HUES48 (cell line): Measurements from ENCODE around the gene IRS1.
A peak's percentile ranks its signal among the peaks of the same experiment; 100 is the strongest.
"Not testable (repeated sequence)": the region's sequence is repeated elsewhere in the genome, so short reads cannot be mapped to it uniquely, and the experiment has no call there.

Source experiments
- H3K27ac ChIP-seq: one replicate; pipeline ENCODE4 v1.7.0; 2013; ENCODE audit warnings: low read depth, low read length, inconsistent platforms
- H3K27me3 ChIP-seq: 2 replicates; pipeline ENCODE4 v1.6.1; 2013; ENCODE audit warnings: mild to moderate bottlenecking, low read length; ENCODE audit not compliant: control insufficient read depth, insufficient read depth
- H3K36me3 ChIP-seq: 2 replicates; pipeline ENCODE4 v1.6.1; 2013; ENCODE audit warnings: low read length; ENCODE audit not compliant: control insufficient read depth, insufficient read depth
- H3K4me1 ChIP-seq: 2 replicates; pipeline ENCODE4 v1.6.1; 2013; ENCODE audit warnings: mild to moderate bottlenecking, low read length; ENCODE audit not compliant: control insufficient read depth, insufficient read depth
- H3K4me3 ChIP-seq: 2 replicates; pipeline ENCODE4 v1.5.1; 2013; ENCODE audit warnings: mild to moderate bottlenecking, low read depth, low read length
- H3K9ac ChIP-seq: 2 replicates; pipeline ENCODE4 v1.6.1; 2013; ENCODE audit warnings: mild to moderate bottlenecking, low read depth, low read length, moderate library complexity
- H3K9me3 ChIP-seq: 2 replicates; pipeline ENCODE4 v1.6.1; 2013; ENCODE audit warnings: low read length; ENCODE audit not compliant: control insufficient read depth, insufficient read depth

Gene IRS1, protein sequence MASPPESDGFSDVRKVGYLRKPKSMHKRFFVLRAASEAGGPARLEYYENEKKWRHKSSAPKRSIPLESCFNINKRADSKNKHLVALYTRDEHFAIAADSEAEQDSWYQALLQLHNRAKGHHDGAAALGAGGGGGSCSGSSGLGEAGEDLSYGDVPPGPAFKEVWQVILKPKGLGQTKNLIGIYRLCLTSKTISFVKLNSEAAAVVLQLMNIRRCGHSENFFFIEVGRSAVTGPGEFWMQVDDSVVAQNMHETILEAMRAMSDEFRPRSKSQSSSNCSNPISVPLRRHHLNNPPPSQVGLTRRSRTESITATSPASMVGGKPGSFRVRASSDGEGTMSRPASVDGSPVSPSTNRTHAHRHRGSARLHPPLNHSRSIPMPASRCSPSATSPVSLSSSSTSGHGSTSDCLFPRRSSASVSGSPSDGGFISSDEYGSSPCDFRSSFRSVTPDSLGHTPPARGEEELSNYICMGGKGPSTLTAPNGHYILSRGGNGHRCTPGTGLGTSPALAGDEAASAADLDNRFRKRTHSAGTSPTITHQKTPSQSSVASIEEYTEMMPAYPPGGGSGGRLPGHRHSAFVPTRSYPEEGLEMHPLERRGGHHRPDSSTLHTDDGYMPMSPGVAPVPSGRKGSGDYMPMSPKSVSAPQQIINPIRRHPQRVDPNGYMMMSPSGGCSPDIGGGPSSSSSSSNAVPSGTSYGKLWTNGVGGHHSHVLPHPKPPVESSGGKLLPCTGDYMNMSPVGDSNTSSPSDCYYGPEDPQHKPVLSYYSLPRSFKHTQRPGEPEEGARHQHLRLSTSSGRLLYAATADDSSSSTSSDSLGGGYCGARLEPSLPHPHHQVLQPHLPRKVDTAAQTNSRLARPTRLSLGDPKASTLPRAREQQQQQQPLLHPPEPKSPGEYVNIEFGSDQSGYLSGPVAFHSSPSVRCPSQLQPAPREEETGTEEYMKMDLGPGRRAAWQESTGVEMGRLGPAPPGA (N-terminal part only)

DNA sequence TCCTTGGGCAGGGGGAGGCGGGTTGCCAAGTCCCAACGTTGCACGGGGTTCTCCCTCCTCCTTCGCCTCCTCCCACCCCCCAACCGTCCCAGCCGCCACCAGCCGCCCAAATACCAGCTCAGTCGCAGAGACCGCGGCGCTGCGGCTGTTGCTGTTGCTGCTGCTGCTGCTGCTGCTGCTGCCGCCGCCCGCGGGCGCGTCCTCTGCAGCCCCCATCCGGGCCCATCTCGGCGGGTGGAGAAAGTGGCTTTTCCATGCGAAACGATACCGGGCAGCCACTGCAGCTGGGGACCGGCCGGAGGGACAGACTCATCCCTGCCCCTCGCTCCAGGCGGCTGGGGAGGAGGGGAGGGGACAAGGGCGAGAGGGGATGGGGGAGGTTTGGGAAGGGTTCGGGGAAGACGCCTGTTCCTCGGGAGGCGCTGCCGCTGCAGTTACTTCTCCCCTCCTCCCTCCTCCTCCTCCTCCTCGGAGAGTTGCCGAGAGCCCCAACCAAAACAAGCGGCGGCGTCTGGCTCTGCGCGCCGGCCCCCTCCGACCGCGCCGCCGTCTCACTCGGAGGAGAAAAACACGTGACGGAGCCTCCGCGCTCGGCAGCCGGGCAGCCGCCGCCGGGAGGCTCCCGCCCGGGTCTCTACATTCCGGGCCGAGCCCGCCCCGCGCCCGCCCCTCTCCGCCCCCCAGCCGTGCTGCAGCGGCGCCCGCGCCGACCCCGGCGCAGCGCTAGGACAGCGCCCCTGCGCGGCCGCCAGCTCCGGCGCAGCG is at the start of gene IRS1:
Gene IRS1, minus strand, starts transcription at position 610 of the 765 bp plus-strand sequence. CDS start 1,082 bp downstream, outside the sequence.
- no peaks in the 10 kb centered on the region for H3K27me3 ChIP-seq
- H3K4me1 ChIP-seq: peaks cover 16% of the 10 kb centered on the region; the same call in 1 of the 2 replicates
- H3K36me3 ChIP-seq: peaks cover 30% of the 10 kb centered on the region
- peak within 1 kb of the TSS; percentile 84 for H3K4me3 ChIP-seq
- peak within 1 kb of the TSS; percentile 41 for H3K9ac ChIP-seq
- no peaks in the 10 kb centered on the region for H3K9me3 ChIP-seq
- peak within 1 kb of the TSS; percentile 83 for H3K27ac ChIP-seq

DNA sequence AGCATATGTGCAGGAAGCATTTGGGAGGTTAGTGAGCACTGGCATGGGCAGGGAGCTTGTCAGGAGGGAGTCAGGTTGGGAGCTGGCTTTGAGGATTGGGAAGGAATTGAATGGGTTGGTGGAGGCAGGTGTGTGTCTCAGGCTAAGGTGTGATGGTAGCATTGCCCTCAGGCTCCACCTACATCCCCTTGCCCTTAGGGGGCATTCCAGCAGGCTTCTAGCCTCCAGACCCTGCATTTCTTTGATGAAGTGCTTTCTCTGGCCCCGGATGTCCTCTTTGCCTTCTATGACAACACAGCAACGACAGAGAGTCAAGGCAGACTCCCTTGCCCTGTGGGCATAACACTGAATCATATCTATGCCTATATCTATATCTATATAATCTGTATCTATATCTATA is 49.7 kb upstream of the IRS1 start:
- H3K27me3 ChIP-seq: no peaks in the 10 kb centered on the region
- no peak overlapping the region for H3K4me3 ChIP-seq
- no peak overlapping the region for H3K9ac ChIP-seq
- H3K36me3 ChIP-seq: no peaks in the 10 kb centered on the region
- no peaks in the 10 kb centered on the region for H3K9me3 ChIP-seq
- no peak overlapping the region for H3K27ac ChIP-seq
- H3K4me1 ChIP-seq: no peaks in the 10 kb centered on the region

DNA sequence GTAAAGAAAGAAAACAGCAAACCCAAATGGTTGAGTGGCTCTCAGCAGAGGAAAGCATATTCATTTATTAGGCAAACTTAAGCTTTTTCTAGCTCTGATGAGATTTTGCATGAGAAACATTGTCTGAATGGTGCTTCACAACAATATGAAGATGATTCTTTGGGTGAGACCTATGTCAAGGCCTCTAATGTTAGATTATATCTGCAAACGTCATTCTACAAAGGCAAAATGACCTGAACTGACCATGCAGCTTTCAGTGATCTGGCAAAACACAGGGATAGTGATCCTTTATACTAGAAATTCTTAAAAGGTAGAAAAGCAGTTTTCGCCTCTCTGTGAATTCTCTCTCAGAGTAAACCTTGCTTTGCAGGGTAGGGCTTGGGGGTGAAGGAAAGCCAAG is 47.9 kb upstream of the IRS1 start:
- Histone ChIP-seq H3K4me3 (no peak overlapping the region), H3K9ac (no peak overlapping the region), H3K4me1 (no peaks in the 10 kb centered on the region), H3K9me3 (no peaks in the 10 kb centered on the region), H3K27me3 (no peaks in the 10 kb centered on the region), H3K27ac (no peak overlapping the region), H3K36me3 (no peaks in the 10 kb centered on the region)

DNA sequence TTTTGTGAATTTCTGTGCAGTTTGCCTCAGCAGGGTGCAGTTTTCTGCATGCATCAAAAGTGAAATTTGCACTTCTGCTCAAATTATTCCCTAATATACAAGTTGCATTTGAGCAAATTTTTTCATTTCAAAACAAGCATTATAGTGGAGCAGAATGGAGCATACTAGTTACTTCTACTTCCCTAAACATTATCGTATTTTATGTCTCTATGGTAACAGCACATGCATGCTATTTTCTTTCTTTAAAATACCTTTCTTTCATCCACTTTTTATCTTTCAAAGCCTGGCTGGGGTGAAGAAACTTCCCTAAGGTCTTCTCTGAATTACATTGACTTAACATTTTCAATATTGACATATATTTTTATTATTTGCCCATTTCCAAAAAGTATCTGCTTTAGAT is 47.5 kb upstream of the IRS1 start:
- H3K36me3 ChIP-seq: no peaks in the 10 kb centered on the region
- no peaks in the 10 kb centered on the region for H3K9me3 ChIP-seq
- no peak overlapping the region for H3K27ac ChIP-seq
- H3K4me3 ChIP-seq: no peak overlapping the region
- H3K4me1 ChIP-seq: no peaks in the 10 kb centered on the region
- H3K9ac ChIP-seq: no peak overlapping the region
- no peaks in the 10 kb centered on the region for H3K27me3 ChIP-seq

DNA sequence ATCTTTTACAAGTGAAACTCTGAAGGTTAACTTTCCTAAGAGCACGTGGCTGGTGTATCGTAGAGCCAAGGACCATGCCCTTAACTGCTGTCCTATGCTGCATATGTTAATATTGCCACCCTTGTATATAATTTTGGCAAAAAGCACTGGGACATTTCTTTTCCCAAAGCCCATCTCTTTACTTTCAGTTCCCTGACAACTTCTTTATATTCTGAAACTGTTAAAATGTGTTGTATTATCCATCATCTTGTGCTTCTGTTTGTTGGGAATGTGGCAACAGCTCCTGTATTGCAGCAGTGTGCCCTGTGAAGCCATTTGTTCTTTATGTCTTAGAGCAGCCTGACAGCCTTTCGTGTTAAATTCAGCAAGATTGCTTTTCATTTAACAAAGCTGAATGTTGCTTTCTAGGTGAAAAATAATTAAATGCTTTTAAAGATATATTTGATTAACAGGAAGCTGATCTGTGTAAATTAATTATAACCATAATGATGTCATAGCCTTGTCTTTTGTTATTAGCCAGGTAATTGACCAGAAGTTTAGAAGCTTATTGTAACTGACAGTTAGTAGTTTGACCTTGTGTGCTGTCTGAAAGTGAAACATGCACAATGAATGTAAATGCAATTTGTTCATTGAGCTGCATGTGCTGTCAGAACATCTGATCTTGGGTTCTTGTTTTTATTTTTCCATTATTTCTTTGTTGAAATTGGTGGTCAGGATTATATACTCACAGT is 45.9 kb upstream of the IRS1 start:
- Histone ChIP-seq H3K4me3 (no peak overlapping the region), H3K4me1 (no peaks in the 10 kb centered on the region), H3K27ac (no peak overlapping the region), H3K36me3 (0 out of 2 replicates have a peak, but pooled peaks cover under 1% of the 10 kb centered on the region), H3K9me3 (no peaks in the 10 kb centered on the region), H3K27me3 (no peaks in the 10 kb centered on the region), H3K9ac (no peak overlapping the region)

DNA sequence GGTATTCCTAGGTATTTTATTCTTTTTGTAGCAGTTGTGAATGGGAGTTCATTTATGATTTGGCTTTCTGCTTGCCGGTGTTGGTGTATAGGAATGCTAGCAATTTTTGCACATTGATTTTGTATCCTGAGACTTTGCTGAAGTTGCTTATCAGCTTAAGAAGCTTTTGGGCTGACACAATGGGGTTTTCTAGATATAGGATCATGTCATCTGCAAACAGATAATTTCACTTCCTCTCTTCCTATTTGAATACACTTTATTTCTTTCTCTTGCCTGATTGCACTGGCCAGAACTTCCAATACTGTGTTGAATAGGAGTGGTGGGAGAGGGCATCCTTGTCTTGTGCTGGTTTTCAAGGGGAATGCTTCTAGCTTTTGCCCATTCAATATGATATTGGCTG is 43.4 kb upstream of the IRS1 start:
- H3K27me3 ChIP-seq, H3K9me3 ChIP-seq, H3K4me1 ChIP-seq, H3K36me3 ChIP-seq, H3K27ac ChIP-seq, H3K9ac ChIP-seq, H3K4me3 ChIP-seq: not testable (repeated sequence)

DNA sequence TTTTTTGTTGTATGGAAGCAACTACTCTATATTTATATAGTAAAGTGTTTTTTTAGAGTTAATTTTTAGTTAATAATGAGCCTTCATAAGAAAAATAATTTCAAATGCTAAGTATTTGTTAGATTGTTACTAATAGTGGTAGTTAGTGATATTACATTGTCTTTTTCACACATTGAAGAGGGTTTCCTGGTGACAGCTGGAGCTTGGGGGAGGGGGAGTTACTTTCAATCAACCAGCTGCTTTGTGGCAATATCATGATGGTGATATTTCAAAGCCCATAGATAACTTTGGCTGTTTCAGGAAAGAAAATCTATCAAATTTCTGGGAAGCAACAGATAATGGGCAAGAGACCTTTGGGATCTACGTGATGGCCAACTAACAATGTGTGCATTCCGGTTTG is 40.3 kb upstream of the IRS1 start:
- peaks cover 15% of the 10 kb centered on the region for H3K4me1 ChIP-seq
- no peaks in the 10 kb centered on the region for H3K9me3 ChIP-seq
- H3K36me3 ChIP-seq: peaks cover 7% of the 10 kb centered on the region; the same call in 1 of the 2 replicates
- peaks cover 3% of the 10 kb centered on the region; the same call in 1 of the 2 replicates for H3K27me3 ChIP-seq
- H3K4me3 ChIP-seq: no peak overlapping the region
- no peak overlapping the region for H3K9ac ChIP-seq
- no peak overlapping the region for H3K27ac ChIP-seq

DNA sequence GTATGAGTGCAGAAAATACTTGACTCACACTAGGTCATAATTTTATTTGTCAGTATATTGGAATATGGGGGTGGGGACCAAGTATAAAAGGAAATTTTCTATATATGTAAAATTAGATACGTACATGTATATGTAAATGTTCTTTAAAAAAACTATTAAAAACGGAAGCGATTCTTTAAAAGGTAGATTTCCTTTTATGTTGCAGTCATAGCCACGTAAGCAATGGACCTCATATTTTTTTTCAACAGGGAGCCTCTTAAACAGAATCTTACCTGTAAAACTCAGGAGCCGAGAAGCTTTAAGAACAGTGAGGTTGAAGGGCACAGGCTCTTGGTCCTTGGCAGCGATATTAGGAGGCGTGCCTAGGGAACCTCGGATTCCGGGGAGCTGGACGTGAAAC is 39.5 kb upstream of the IRS1 start:
- H3K9me3 ChIP-seq: no peaks in the 10 kb centered on the region
- no peak overlapping the region for H3K27ac ChIP-seq
- H3K4me3 ChIP-seq: no peak overlapping the region
- peaks cover 7% of the 10 kb centered on the region; the same call in 1 of the 2 replicates for H3K36me3 ChIP-seq
- no peak overlapping the region for H3K9ac ChIP-seq
- peaks cover 15% of the 10 kb centered on the region for H3K4me1 ChIP-seq
- H3K27me3 ChIP-seq: peaks cover 4% of the 10 kb centered on the region; the same call in 1 of the 2 replicates

DNA sequence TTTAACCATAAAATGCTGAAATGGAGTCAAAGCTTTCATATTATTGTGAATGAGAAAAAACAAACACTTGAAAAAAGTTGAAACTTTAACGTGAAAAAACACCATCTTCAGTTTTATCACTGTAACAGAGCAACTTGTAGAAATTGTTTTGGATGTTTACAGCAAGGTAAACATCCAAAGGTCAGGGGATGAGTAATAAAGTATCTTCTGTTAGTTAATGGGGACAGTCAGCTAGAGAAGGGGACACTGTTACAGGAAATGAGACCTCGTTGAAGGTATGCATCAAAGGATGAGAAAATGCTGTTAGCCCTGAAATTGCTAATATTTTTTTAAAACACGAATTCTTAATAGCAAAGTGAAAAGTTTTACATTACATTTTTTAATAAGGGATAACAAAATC is 39.1 kb upstream of the IRS1 start:
- peaks cover 4% of the 10 kb centered on the region; the same call in 1 of the 2 replicates for H3K27me3 ChIP-seq
- peaks cover 7% of the 10 kb centered on the region; the same call in 1 of the 2 replicates for H3K36me3 ChIP-seq
- no peaks in the 10 kb centered on the region for H3K9me3 ChIP-seq
- no peak overlapping the region for H3K9ac ChIP-seq
- H3K4me3 ChIP-seq: no peak overlapping the region
- peaks cover 15% of the 10 kb centered on the region for H3K4me1 ChIP-seq
- H3K27ac ChIP-seq: no peak overlapping the region
